Measurements from ENCODE around the gene H1-8.

The H1-8 gene

DNA sequence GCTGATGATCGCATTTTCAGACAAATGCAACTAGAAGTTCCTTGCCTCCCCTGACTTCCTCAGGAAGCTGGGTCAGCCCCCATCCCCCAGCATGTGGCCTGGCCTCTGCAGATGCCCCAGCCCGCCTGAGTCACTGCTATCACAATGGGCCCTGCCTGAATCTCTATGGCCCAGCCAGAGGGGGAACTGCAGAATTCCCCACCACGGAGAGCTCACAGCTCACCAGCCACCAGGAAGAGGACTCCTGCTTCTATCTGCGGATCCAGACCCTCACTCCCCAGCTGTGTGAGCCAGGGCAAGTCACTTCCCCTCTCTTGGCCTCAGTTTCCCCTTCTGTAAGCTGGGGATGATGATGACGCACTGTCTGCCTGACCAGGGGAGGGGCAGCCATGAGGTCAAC, 56.6 kb downstream of the H1-8 start:
- H3K4me3 ChIP-seq (ENCODE audit: low read depth, low read length) = no peak overlapping the region
- TF ChIP-seq, protein P1, sequence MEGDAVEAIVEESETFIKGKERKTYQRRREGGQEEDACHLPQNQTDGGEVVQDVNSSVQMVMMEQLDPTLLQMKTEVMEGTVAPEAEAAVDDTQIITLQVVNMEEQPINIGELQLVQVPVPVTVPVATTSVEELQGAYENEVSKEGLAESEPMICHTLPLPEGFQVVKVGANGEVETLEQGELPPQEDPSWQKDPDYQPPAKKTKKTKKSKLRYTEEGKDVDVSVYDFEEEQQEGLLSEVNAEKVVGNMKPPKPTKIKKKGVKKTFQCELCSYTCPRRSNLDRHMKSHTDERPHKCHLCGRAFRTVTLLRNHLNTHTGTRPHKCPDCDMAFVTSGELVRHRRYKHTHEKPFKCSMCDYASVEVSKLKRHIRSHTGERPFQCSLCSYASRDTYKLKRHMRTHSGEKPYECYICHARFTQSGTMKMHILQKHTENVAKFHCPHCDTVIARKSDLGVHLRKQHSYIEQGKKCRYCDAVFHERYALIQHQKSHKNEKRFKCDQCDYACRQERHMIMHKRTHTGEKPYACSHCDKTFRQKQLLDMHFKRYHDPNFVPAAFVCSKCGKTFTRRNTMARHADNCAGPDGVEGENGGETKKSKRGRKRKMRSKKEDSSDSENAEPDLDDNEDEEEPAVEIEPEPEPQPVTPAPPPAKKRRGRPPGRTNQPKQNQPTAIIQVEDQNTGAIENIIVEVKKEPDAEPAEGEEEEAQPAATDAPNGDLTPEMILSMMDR (IDR thresholded peaks at IDR 0.05; ENCODE audit: borderline replicate concordance, insufficient read depth, low read depth, low read length) = no peak

DNA sequence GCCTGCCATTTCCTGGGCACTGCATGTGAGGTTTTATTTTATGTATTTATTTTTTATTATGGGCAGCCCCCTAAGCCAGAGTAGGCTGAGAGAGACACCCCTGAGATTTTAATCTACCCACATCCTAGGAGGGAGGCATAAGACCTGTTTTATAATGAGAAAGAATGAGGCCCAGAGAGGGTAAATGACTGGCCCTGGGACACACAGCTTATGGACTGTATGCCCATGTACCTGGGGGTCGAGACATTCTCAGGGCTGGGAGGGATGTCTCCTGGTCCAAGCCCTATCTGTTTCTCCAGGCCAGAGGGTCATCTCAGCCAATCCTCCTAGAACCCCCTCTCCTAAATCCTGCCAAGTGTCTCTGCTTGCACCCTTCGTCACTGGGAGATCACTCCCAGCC, 57.4 kb downstream of the H1-8 start:
- H3K4me3 ChIP-seq (ENCODE audit: low read depth, low read length) = no peak overlapping the region
- TF ChIP-seq, protein P1 (IDR thresholded peaks at IDR 0.05; ENCODE audit: borderline replicate concordance, insufficient read depth, low read depth, low read length) = no peak

Data from GM12875 (cell line).